ENCODE results near the gene GAS2. TPM values are rescaled to one million over a fixed set of nuclear protein-coding genes. Genes with fewer than 3 reads are reported as not detected.

The GAS2 gene
- total and polyA plus RNA-seq, 2 donors (not counting 3 experiments of a cell fraction or from before 2014, with no cell fraction given) = 0.54 to 0.88 TPM

DNA sequence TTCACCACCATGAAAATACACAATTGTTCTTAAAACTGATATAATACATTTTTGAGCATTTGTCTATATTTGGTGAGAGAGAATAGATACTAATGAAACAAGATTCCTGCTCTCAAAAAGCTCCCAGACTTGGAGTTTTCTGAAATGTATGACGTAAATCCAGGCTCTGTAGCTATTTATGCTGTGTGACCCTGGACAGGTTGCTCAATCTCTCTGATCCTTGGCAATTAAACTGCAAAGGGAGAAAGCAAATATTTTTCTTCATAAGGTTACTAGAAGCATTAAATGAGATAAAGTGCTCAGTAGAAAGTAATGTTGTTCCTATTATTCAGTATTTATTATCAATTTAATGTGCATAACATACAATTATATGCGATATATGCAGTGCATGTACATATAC, 120.6 kb downstream of the GAS2 start:
- CTCF ChIA-PET = interaction anchor here (0.7 to 5.1 kb wide), 27 partner anchors 12 to 543 kb away, joined by 3 to 86 read pairs (median 8); partner anchors contain the start of genes GAS2 and SVIP
- Histone ChIP-seq H3K79me2 (ENCODE audit: control insufficient read depth, insufficient read depth, low read length) (no peaks in the 10 kb centered on the region), H3K9ac (replicated peaks; ENCODE audit: extremely low read depth, insufficient read depth, low read length) (no peak overlapping the region), H3K4me2 (ENCODE audit: insufficient read depth, low read length) (no peak overlapping the region), H2AFZ (ENCODE audit: low read depth, low read length) (no peak overlapping the region), H3K9me3 (replicated peaks; ENCODE audit: control insufficient read depth, insufficient read depth, low read length) (no peaks in the 10 kb centered on the region), H3K27me3 (ENCODE audit: control insufficient read depth in 2 of 2, insufficient read depth in 2 of 2, low read length in 2 of 2) (no peaks in the 10 kb centered on the region), H3K27ac (ENCODE audit: insufficient read depth, low read depth, low read length) (no peak overlapping the region), H3K9me1 (replicated peaks; ENCODE audit: control insufficient read depth, extremely low read depth, insufficient read depth, low read length) (no peaks in the 10 kb centered on the region), H3K36me3 (ENCODE audit: control insufficient read depth in 2 of 2, extremely low read depth in 1 of 2, insufficient read depth in 2 of 2, low read length in 2 of 2) (no peaks in the 10 kb centered on the region), H4K20me1 (replicated peaks; ENCODE audit: control insufficient read depth, extremely low read depth, insufficient read depth, low read length) (no peaks in the 10 kb centered on the region), H3K4me1 (ENCODE audit: control insufficient read depth, extremely low read depth, insufficient read depth, low read length) (peaks cover 29% of the 10 kb centered on the region), H3K4me3 (replicated peaks in 1 of 3; ENCODE audit: insufficient read depth in 1 of 3, low read depth in 1 of 3, low read length in 3 of 3) (no peak overlapping the region)
- DNase-seq (ENCODE audit: low read depth, low spot score) (no peak), FAIRE-seq (no peak)
- POLR2A ChIA-PET = interaction anchor here (1.3 kb wide), 1 partner anchor 42 kb away, joined by 3 read pairs; the partner anchor contains the start of gene SVIP
- BruUV-seq (replicated peaks) = no TSS peak
- intact Hi-C loops (cut with micrococcal nuclease) (loop anchor here (1.0 to 5.0 kb wide), 5 partner anchors 246 to 615 kb away; no protein-coding TSS in a partner anchor), dilution Hi-C loops (cut with MboI; ENCODE audit: extremely low pct_ligation_motif_present, low sequenced_read_pairs) (no loop called here)
- TF ChIP-seq, protein P1, sequence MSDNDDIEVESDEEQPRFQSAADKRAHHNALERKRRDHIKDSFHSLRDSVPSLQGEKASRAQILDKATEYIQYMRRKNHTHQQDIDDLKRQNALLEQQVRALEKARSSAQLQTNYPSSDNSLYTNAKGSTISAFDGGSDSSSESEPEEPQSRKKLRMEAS (IDR thresholded peaks at IDR 0.05; ENCODE audit: insufficient read depth, insufficient read length) = no peak
- TF ChIP-seq GATA2 (IDR thresholded peaks at IDR 0.05; ENCODE audit: insufficient read depth, insufficient read length, low read depth, low read length) (no peak), POLR2A (IDR thresholded peaks at IDR 0.05; ENCODE audit: low read depth, low read length) (no peak), JUN (IDR thresholded peaks at IDR 0.05; ENCODE audit: borderline replicate concordance, insufficient read depth, insufficient read length, low read depth) (no peak), MYC (IDR thresholded peaks at IDR 0.05; ENCODE audit: low read depth, low read length) (no peak), POLR2AphosphoS5 (IDR thresholded peaks at IDR 0.05; ENCODE audit: insufficient read depth, low read depth, low read length) (no peak), FOS (IDR thresholded peaks at IDR 0.05; ENCODE audit: borderline replicate concordance, insufficient read depth, low read length) (no peak), EZH2 (IDR thresholded peaks at IDR 0.05; ENCODE audit: borderline replicate concordance, low read depth, low read length, severe bottlenecking) (no peak)
- TF ChIP-seq, protein P2, sequence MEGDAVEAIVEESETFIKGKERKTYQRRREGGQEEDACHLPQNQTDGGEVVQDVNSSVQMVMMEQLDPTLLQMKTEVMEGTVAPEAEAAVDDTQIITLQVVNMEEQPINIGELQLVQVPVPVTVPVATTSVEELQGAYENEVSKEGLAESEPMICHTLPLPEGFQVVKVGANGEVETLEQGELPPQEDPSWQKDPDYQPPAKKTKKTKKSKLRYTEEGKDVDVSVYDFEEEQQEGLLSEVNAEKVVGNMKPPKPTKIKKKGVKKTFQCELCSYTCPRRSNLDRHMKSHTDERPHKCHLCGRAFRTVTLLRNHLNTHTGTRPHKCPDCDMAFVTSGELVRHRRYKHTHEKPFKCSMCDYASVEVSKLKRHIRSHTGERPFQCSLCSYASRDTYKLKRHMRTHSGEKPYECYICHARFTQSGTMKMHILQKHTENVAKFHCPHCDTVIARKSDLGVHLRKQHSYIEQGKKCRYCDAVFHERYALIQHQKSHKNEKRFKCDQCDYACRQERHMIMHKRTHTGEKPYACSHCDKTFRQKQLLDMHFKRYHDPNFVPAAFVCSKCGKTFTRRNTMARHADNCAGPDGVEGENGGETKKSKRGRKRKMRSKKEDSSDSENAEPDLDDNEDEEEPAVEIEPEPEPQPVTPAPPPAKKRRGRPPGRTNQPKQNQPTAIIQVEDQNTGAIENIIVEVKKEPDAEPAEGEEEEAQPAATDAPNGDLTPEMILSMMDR (IDR thresholded peaks at IDR 0.05; ENCODE audit: extremely low read depth in 1 of 2, insufficient read depth in 1 of 2, low read depth in 1 of 2, low read length in 2 of 2) = no peak
